Left colon (tissue), 2 donors: ENCODE measurements around the gene AGPAT4. TPM values are rescaled to one million over a fixed set of nuclear protein-coding genes. Genes with fewer than 3 reads are reported as not detected.
"Not testable (repeated sequence)": the region's sequence is repeated elsewhere in the genome, so short reads cannot be mapped to it uniquely, and the experiment has no call there.

Experiments
- ATAC-seq: fragments of 200-7000 bp; cut with Tn5 transposase; one replicate; pipeline ENCODE4 v1.9.1; 2020; ENCODE audit warnings: mild to moderate bottlenecking, moderate library complexity
- DNase-seq, 2 donors: peaks; one replicate each; pipeline ENCODE4 v3.0.0-alpha.2; 2020
- intact Hi-C, 2 donors: fragments of 100-400 bp; cut with DNase I in 1 of 2; cut with micrococcal nuclease in 1 of 2; formaldehyde crosslinking; loops; one replicate each; pipeline versions ENCODE4 v1.11.2 to v1.14.0; 2022; cut with DNase I, micrococcal nuclease
- long read RNA-seq: library from polyadenylated mRNA; unstranded; transcript quantifications from one replicate; pipeline ENCODE4 v2.0.0, GENCODE V29; 2021
- total RNA-seq, 2 donors: library from RNA; stranded (reverse); fragmentation: NEBNext Ultra II Directional; extraction: Animal tissue kit (Norgen Biotek cat#: 25700); gene quantifications; one replicate each; pipeline ENCODE4 v1.2.1, GENCODE V29; 2021
- donor health status: DM: no; HTN: no; CAD: no.
- donor health status: DM: yes; HTN: yes; CAD: no.

AGPAT4 gene
- 1 to 10 TPM; 9.5 to 9.8 TPM for total RNA-seq
- long read RNA-seq, full-length matches to known transcripts: 1 of 2 reads
- long read RNA-seq, partial matches to known transcripts: 0 of 2 reads
- long read RNA-seq, other reads (novel, unspliced or antisense): 1 of 2 reads

- ATAC-seq: peak; percentile 93
- intact Hi-C loops: no loop called here
Observed at GRCh38 chr6:161273752-161274487, at the start of gene AGPAT4. Gene AGPAT4, minus strand, starts transcription at chr6:161274061. Its CDS starts 41,848 bp downstream, at chr6:161232213.

GRCh38 chr6:161319231-161319630, 45.4 kb upstream of the AGPAT4 start:
- DNase-seq: no peak
- intact Hi-C loops: no loop called here
- ATAC-seq: no peak

More at GRCh38 chr6:161273752-161274487, at the start of gene AGPAT4:
- DNase-seq: peak; percentile 68 to 82

- DNase-seq (no peak), ATAC-seq (no peak)
Observed at GRCh38 chr6:161318456-161318855, 44.6 kb upstream of the AGPAT4 start.

GRCh38 chr6:161316531-161316930, 42.7 kb upstream of the AGPAT4 start:
- DNase-seq (no peak), ATAC-seq (no peak)
- intact Hi-C loops: no loop called here

More at GRCh38 chr6:161318456-161318855, 44.6 kb upstream of the AGPAT4 start:
- intact Hi-C loops: no loop called here

GRCh38 chr6:161315246-161315917, 41.5 kb upstream of the AGPAT4 start:
- intact Hi-C loops, DNase-seq: not testable (repeated sequence)

GRCh38 chr6:161314541-161315245, 40.8 kb upstream of the AGPAT4 start:
- intact Hi-C loops, ATAC-seq, DNase-seq: not testable (repeated sequence)

More at GRCh38 chr6:161315246-161315917, 41.5 kb upstream of the AGPAT4 start:
- not testable (repeated sequence) for ATAC-seq

GRCh38 chr6:161313940-161314509, 40.2 kb upstream of the AGPAT4 start:
- intact Hi-C loops: no loop called here
- DNase-seq (no peak), ATAC-seq (no peak)

- intact Hi-C loops, DNase-seq, ATAC-seq: not testable (repeated sequence)
Observed at GRCh38 chr6:161313475-161313874, 39.6 kb upstream of the AGPAT4 start.

GRCh38 chr6:161309774-161310173, 35.9 kb upstream of the AGPAT4 start:
- DNase-seq, intact Hi-C loops: not testable (repeated sequence)
- peak; percentile 56 for ATAC-seq

- peak; percentile 47 for ATAC-seq
- no peak for DNase-seq
- intact Hi-C loops: no loop called here
Observed at GRCh38 chr6:161308075-161308655, 34.3 kb upstream of the AGPAT4 start.

- intact Hi-C loops: no loop called here
- ATAC-seq: no peak
Observed at GRCh38 chr6:161305860-161306259, 32.0 kb upstream of the AGPAT4 start.

GRCh38 chr6:161303628-161304340, 29.9 kb upstream of the AGPAT4 start:
- DNase-seq (no peak), ATAC-seq (no peak)
- intact Hi-C loops: no loop called here

More at GRCh38 chr6:161305860-161306259, 32.0 kb upstream of the AGPAT4 start:
- DNase-seq: no peak

- ATAC-seq: no peak
- DNase-seq: no peak
- intact Hi-C loops: no loop called here
Observed at GRCh38 chr6:161302949-161303348, 29.1 kb upstream of the AGPAT4 start.

- ATAC-seq (no peak), DNase-seq (no peak)
- intact Hi-C loops: no loop called here
Observed at GRCh38 chr6:161301338-161301737, 27.5 kb upstream of the AGPAT4 start.

- DNase-seq (no peak), ATAC-seq (no peak)
- intact Hi-C loops: no loop called here
Observed at GRCh38 chr6:161300823-161301222, 27.0 kb upstream of the AGPAT4 start.

GRCh38 chr6:161299726-161300125, 25.9 kb upstream of the AGPAT4 start:
- ATAC-seq (no peak), DNase-seq (no peak)
- intact Hi-C loops: no loop called here

GRCh38 chr6:161295784-161296183, 21.9 kb upstream of the AGPAT4 start:
- ATAC-seq (no peak), DNase-seq (no peak)
- intact Hi-C loops: no loop called here
